ENCODE data around the gene PPP1R3G.

Gene PPP1R3G

GRCh38 chr6:5046430-5046829 lies 38.7 kb upstream of the PPP1R3G start:
- H4K20me1 ChIP-seq (ENCODE audit: insufficient read depth, low read length): no peaks in the 10 kb centered on the region
- H3K4me1 ChIP-seq (ENCODE audit: insufficient read depth, low read length, severe bottlenecking): no peaks in the 10 kb centered on the region
- no peak overlapping the region for H2AFZ ChIP-seq (ENCODE audit: low read length)
- no peaks in the 10 kb centered on the region for H3K79me2 ChIP-seq (ENCODE audit: insufficient read depth, low read length)
- no peaks in the 10 kb centered on the region for H3K9me2 ChIP-seq (ENCODE audit: low read depth, low read length)
- TF ChIP-seq CTCF (IDR thresholded peaks at IDR 0.05; ENCODE audit: low read length): no peak
- H3K4me3 ChIP-seq (ENCODE audit: low read depth, low read length, poor library complexity, severe bottlenecking): no peak overlapping the region
- 0 out of 2 replicates have a peak, but pooled peaks cover 3% of the 10 kb centered on the region for H3K27me3 ChIP-seq (ENCODE audit: insufficient read depth, low read length)
- H3K9ac ChIP-seq (ENCODE audit: low read length): no peak overlapping the region
- peaks cover 4% of the 10 kb centered on the region for H3K9me3 ChIP-seq (ENCODE audit: low read length)
- H3K36me3 ChIP-seq (ENCODE audit: insufficient read depth, low read length): no peaks in the 10 kb centered on the region
- H3F3A ChIP-seq (ENCODE audit: insufficient read depth, low read length): no peaks in the 10 kb centered on the region
- H3K27ac ChIP-seq (ENCODE audit: low read depth, low read length, poor library complexity, severe bottlenecking): no peak overlapping the region
- H3K4me2 ChIP-seq (ENCODE audit: low read length): no peak overlapping the region

GRCh38 chr6:5050009-5050408 lies 35.1 kb upstream of the PPP1R3G start:
- Histone ChIP-seq H3K9me3 (ENCODE audit: low read length) (peaks cover 4% of the 10 kb centered on the region), H3K4me2 (ENCODE audit: low read length) (no peak overlapping the region), H3K4me1 (ENCODE audit: insufficient read depth, low read length, severe bottlenecking) (no peaks in the 10 kb centered on the region)

GRCh38 chr6:5051394-5051793 lies 33.7 kb upstream of the PPP1R3G start:
- Histone ChIP-seq H2AFZ (ENCODE audit: low read length) (no peak overlapping the region), H3K4me2 (ENCODE audit: low read length) (no peak overlapping the region), H3K36me3 (ENCODE audit: insufficient read depth, low read length) (no peaks in the 10 kb centered on the region), H3K9me2 (ENCODE audit: low read depth, low read length) (no peaks in the 10 kb centered on the region), H4K20me1 (ENCODE audit: insufficient read depth, low read length) (no peaks in the 10 kb centered on the region), H3K4me1 (ENCODE audit: insufficient read depth, low read length, severe bottlenecking) (no peaks in the 10 kb centered on the region), H3K27ac (ENCODE audit: low read depth, low read length, poor library complexity, severe bottlenecking) (no peak overlapping the region), H3F3A (ENCODE audit: insufficient read depth, low read length) (no peaks in the 10 kb centered on the region), H3K79me2 (ENCODE audit: insufficient read depth, low read length) (no peaks in the 10 kb centered on the region), H3K27me3 (ENCODE audit: insufficient read depth, low read length) (0 out of 2 replicates have a peak, but pooled peaks cover 4% of the 10 kb centered on the region), H3K9ac (ENCODE audit: low read length) (no peak overlapping the region), H3K4me3 (ENCODE audit: low read depth, low read length, poor library complexity, severe bottlenecking) (no peak overlapping the region), H3K9me3 (ENCODE audit: low read length) (peaks cover 4% of the 10 kb centered on the region)
- no peak for TF ChIP-seq EZH2 (IDR thresholded peaks at IDR 0.05; ENCODE audit: borderline replicate concordance, low read length)
- no peak for TF ChIP-seq CTCF (IDR thresholded peaks at IDR 0.05; ENCODE audit: low read length)

More at GRCh38 chr6:5050009-5050408, 35.1 kb upstream of the PPP1R3G start:
- H3K4me3 ChIP-seq (ENCODE audit: low read depth, low read length, poor library complexity, severe bottlenecking): no peak overlapping the region
- H3K27me3 ChIP-seq (ENCODE audit: insufficient read depth, low read length): no peaks in the 10 kb centered on the region
- no peaks in the 10 kb centered on the region for H3K9me2 ChIP-seq (ENCODE audit: low read depth, low read length)
- H3F3A ChIP-seq (ENCODE audit: insufficient read depth, low read length): no peaks in the 10 kb centered on the region
- no peaks in the 10 kb centered on the region for H3K36me3 ChIP-seq (ENCODE audit: insufficient read depth, low read length)
- no peaks in the 10 kb centered on the region for H3K79me2 ChIP-seq (ENCODE audit: insufficient read depth, low read length)
- H4K20me1 ChIP-seq (ENCODE audit: insufficient read depth, low read length): no peaks in the 10 kb centered on the region
- TF ChIP-seq EZH2 (IDR thresholded peaks at IDR 0.05; ENCODE audit: borderline replicate concordance, low read length) (no peak), CTCF (IDR thresholded peaks at IDR 0.05; ENCODE audit: low read length) (no peak)
- H3K27ac ChIP-seq (ENCODE audit: low read depth, low read length, poor library complexity, severe bottlenecking): no peak overlapping the region
- H3K9ac ChIP-seq (ENCODE audit: low read length): no peak overlapping the region
- no peak overlapping the region for H2AFZ ChIP-seq (ENCODE audit: low read length)

Measured in OCI-LY1 (cell line).